A673 (cell line): ENCODE data around the gene SUV39H1.

ENCODE experiments used
- EZH2 ChIP-seq: fragments of 200-600 bp; sonication (generic); IDR thresholded peaks from 2 replicates; pipeline ENCODE4 v1.6.1; 2017; ENCODE audit warnings: borderline replicate concordance, low read depth, mild to moderate bottlenecking, mixed read lengths, antibody characterized with exemption, low read length; ENCODE audit not compliant: poor library complexity, severe bottlenecking
- TF ChIP-seq, protein P1 (sequence below): fragments of 300-800, 200-600 bp; sonication (generic); conservative IDR thresholded peaks from 2 replicates; pipeline ENCODE4 v1.5.1; 2017; ENCODE audit warnings: low read depth, mild to moderate bottlenecking, antibody characterized with exemption, low read length, moderate library complexity, mixed read lengths

DNA sequence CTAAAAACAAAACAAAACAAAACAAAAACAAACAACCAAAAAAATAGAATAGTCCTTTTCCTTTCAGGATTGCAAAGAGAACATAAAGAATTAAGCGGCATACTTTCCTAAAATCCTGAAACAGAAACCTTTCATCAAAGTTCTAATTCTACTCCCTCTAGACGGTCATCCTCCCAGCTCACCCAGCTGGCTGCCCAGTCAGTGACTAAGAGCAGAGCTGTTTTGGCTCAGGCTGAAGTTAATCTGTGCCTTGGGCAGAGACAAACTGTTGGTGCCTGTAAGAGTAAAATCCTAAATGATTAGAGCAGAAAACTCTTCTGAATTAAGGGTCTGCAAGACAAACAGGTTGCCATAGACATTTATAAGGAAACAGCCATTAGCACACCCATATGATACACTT, 30.5 kb upstream of the SUV39H1 start:
- TF ChIP-seq, protein P1, sequence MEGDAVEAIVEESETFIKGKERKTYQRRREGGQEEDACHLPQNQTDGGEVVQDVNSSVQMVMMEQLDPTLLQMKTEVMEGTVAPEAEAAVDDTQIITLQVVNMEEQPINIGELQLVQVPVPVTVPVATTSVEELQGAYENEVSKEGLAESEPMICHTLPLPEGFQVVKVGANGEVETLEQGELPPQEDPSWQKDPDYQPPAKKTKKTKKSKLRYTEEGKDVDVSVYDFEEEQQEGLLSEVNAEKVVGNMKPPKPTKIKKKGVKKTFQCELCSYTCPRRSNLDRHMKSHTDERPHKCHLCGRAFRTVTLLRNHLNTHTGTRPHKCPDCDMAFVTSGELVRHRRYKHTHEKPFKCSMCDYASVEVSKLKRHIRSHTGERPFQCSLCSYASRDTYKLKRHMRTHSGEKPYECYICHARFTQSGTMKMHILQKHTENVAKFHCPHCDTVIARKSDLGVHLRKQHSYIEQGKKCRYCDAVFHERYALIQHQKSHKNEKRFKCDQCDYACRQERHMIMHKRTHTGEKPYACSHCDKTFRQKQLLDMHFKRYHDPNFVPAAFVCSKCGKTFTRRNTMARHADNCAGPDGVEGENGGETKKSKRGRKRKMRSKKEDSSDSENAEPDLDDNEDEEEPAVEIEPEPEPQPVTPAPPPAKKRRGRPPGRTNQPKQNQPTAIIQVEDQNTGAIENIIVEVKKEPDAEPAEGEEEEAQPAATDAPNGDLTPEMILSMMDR: no peak
- TF ChIP-seq EZH2: no peak
